Neural progenitor cell (in vitro differentiated cells): ENCODE measurements around the gene RBP5. TPM values are rescaled to one million over a fixed set of nuclear protein-coding genes. Genes with fewer than 3 reads are reported as not detected.

Experiments
- DNase-seq: peaks from one replicate; pipeline ENCODE4 v3.0.0-alpha.2; 2016; ENCODE audit warnings: low spot score
- H2AFZ ChIP-seq: fragments of 200-600 bp; sonication (generic); replicated peaks from 2 replicates; pipeline ENCODE4 v1.6.1; 2016; ENCODE audit warnings: antibody characterized with exemption
- H3F3A ChIP-seq: fragments of 200-600 bp; sonication (generic); 2 replicates; pipeline ENCODE4 v1.6.1; 2016; ENCODE audit warnings: antibody characterized with exemption, low read depth
- H3K27ac ChIP-seq: fragments of 200-600 bp; sonication (generic); 2 replicates; pipeline ENCODE4 v1.5.1; 2016; ENCODE audit warnings: mild to moderate bottlenecking
- H3K27me3 ChIP-seq: fragments of 200-600 bp; sonication (generic); 2 replicates; pipeline ENCODE4 v1.6.1; 2016; ENCODE audit warnings: mild to moderate bottlenecking, moderate library complexity
- H3K36me3 ChIP-seq: fragments of 200-600 bp; sonication (generic); 2 replicates; pipeline ENCODE4 v1.5.1; 2016
- H3K4me1 ChIP-seq: fragments of 200-600 bp; sonication (generic); 2 replicates; pipeline ENCODE4 v1.6.1; 2016; ENCODE audit warnings: mixed run types
- H3K4me2 ChIP-seq: fragments of 200-600 bp; sonication (generic); 2 replicates; pipeline ENCODE4 v1.6.1; 2016
- H3K4me3 ChIP-seq: fragments of 200-600 bp; sonication (generic); 2 replicates; pipeline ENCODE4 v1.5.1; 2016
- H3K79me2 ChIP-seq: fragments of 200-600 bp; sonication (generic); 2 replicates; pipeline ENCODE4 v1.6.1; 2016; ENCODE audit warnings: low read depth
- H3K9ac ChIP-seq: fragments of 200-600 bp; sonication (generic); 2 replicates; pipeline ENCODE4 v1.6.1; 2016
- H3K9me3 ChIP-seq: fragments of 200-600 bp; sonication (generic); 2 replicates; pipeline ENCODE4 v1.5.1; 2016; ENCODE audit warnings: low read depth
- H4K20me1 ChIP-seq: fragments of 200-600 bp; sonication (generic); 2 replicates; pipeline ENCODE4 v1.6.1; 2016; ENCODE audit warnings: low read depth
- H3K27ac Mint-ChIP-seq: 3 replicates; pipeline ENCODE4 v1.8.0; 2021; ENCODE audit warnings: mixed read lengths
- H3K27me3 Mint-ChIP-seq: 2 replicates; pipeline ENCODE4 v1.8.0; 2022; ENCODE audit warnings: low read depth, mild to moderate bottlenecking, inconsistent platforms, moderate library complexity, mixed read lengths; ENCODE audit not compliant: insufficient read depth
- H3K36me3 Mint-ChIP-seq: 3 replicates; pipeline ENCODE4 v1.8.0; 2021; ENCODE audit warnings: mixed read lengths
- H3K4me1 Mint-ChIP-seq: 3 replicates; pipeline ENCODE4 v1.8.0; 2021; ENCODE audit warnings: mixed read lengths
- H3K4me3 Mint-ChIP-seq: 3 replicates; pipeline ENCODE4 v1.8.0; 2021; ENCODE audit warnings: mild to moderate bottlenecking, moderate library complexity, mixed read lengths
- H3K9me3 Mint-ChIP-seq: 3 replicates; pipeline ENCODE4 v1.8.0; 2020; ENCODE audit warnings: mixed read lengths
- EZH2 ChIP-seq: fragments of 200-600 bp; sonication (generic); IDR thresholded peaks from 2 replicates; pipeline ENCODE4 v1.6.1; 2017; ENCODE audit warnings: antibody characterized with exemption, mild to moderate bottlenecking, moderate library complexity
- EZH2phosphoT487 ChIP-seq: fragments of 200-600 bp; sonication (generic); IDR thresholded peaks from 2 replicates; pipeline ENCODE4 v1.6.1; 2017; ENCODE audit warnings: antibody characterized with exemption
- total RNA-seq: library from RNA; depleted of rRNA; stranded (reverse); fragments of >200 nt; gene quantifications from 2 replicates; pipeline ENCODE4 v1.2.3, GENCODE V29; 2015; ENCODE audit warnings: low replicate concordance
- TF ChIP-seq, protein P1 (sequence below): fragments of 200-600 bp; sonication (generic); IDR thresholded peaks from 2 replicates; pipeline ENCODE4 v1.5.1; 2017; ENCODE audit warnings: antibody characterized with exemption, mild to moderate bottlenecking

Gene RBP5
- total RNA-seq, 1 donor from 2014 or later, result not detected

DNA sequence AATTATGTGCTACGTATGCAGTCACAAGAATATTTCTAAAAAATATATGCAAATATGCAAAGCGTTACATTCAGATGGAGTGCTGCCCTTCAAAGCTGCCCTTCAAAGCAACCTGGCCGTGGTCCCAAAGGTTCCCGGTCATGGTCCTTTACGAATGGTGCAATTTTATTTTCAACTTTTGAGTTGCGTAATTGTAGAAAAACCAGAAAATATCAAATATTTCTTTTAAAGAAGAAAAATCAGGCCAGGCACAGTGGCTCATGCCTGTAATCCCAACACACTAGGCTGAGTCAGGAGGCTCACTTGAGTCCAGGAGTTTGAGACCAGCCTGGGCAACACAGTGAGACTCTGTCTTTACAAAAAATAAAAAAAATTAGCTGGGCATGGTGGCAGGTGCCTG, 22.8 kb upstream of the RBP5 start:
- H3K79me2 ChIP-seq, result no peaks in the 10 kb centered on the region
- no peaks in the 10 kb centered on the region for H3F3A ChIP-seq
- no peaks in the 10 kb centered on the region for H3K4me1 Mint-ChIP-seq
- H3K36me3 ChIP-seq, result no peaks in the 10 kb centered on the region
- no peaks in the 10 kb centered on the region for H3K27me3 ChIP-seq
- TF ChIP-seq, protein P1, sequence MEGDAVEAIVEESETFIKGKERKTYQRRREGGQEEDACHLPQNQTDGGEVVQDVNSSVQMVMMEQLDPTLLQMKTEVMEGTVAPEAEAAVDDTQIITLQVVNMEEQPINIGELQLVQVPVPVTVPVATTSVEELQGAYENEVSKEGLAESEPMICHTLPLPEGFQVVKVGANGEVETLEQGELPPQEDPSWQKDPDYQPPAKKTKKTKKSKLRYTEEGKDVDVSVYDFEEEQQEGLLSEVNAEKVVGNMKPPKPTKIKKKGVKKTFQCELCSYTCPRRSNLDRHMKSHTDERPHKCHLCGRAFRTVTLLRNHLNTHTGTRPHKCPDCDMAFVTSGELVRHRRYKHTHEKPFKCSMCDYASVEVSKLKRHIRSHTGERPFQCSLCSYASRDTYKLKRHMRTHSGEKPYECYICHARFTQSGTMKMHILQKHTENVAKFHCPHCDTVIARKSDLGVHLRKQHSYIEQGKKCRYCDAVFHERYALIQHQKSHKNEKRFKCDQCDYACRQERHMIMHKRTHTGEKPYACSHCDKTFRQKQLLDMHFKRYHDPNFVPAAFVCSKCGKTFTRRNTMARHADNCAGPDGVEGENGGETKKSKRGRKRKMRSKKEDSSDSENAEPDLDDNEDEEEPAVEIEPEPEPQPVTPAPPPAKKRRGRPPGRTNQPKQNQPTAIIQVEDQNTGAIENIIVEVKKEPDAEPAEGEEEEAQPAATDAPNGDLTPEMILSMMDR, result no peak
- no peak for TF ChIP-seq EZH2
- no peak for TF ChIP-seq EZH2phosphoT487
- H3K9me3 ChIP-seq, result no peaks in the 10 kb centered on the region
- no peak overlapping the region for H2AFZ ChIP-seq
- H3K4me3 ChIP-seq, result no peak overlapping the region
- no peak overlapping the region for H3K27ac ChIP-seq
- no peak for DNase-seq
- no peaks in the 10 kb centered on the region for H3K9me3 Mint-ChIP-seq
- no peak overlapping the region for H3K4me3 Mint-ChIP-seq
- peaks cover 4% of the 10 kb centered on the region for H3K27me3 Mint-ChIP-seq
- peaks cover 17% of the 10 kb centered on the region for H3K36me3 Mint-ChIP-seq
- H3K4me1 ChIP-seq, result no peaks in the 10 kb centered on the region
- H3K27ac Mint-ChIP-seq, result no peak overlapping the region
- H3K9ac ChIP-seq, result no peak overlapping the region
- H4K20me1 ChIP-seq, result no peaks in the 10 kb centered on the region
- no peak overlapping the region for H3K4me2 ChIP-seq

DNA sequence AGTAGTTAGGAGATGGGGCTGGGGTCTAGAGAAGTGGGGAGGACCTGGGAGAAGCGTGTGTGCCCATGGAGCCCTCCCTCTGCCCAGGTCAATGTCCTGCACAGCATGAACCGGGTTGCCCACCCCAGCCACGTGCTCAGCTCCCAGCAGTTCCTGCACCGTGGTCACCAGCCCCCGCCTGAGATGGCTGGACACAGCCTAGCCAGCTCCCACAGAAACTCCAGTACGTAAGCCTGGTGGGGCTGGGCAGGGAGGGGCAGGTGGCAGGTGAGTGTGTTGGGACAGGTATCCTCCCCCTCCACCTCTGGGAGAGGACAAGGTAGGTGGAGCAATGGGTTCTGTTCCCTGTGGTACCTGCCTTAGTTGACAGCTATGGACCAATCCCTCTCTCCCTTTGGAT, 22.2 kb upstream of the RBP5 start:
- no peaks in the 10 kb centered on the region for H3K79me2 ChIP-seq
- H3K9me3 ChIP-seq, result no peaks in the 10 kb centered on the region
- H3K27me3 Mint-ChIP-seq, result peaks cover 2% of the 10 kb centered on the region
- H3K36me3 ChIP-seq, result no peaks in the 10 kb centered on the region
- DNase-seq, result no peak
- H4K20me1 ChIP-seq, result no peaks in the 10 kb centered on the region
- no peak overlapping the region for H3K4me3 Mint-ChIP-seq
- no peak overlapping the region for H3K9ac ChIP-seq
- H3K27me3 ChIP-seq, result no peaks in the 10 kb centered on the region
- no peaks in the 10 kb centered on the region for H3K4me1 Mint-ChIP-seq
- no peak overlapping the region for H3K27ac Mint-ChIP-seq
- H3K4me1 ChIP-seq, result no peaks in the 10 kb centered on the region
- no peak overlapping the region for H2AFZ ChIP-seq
- peaks cover 17% of the 10 kb centered on the region for H3K36me3 Mint-ChIP-seq
- TF ChIP-seq EZH2phosphoT487 (no peak), EZH2 (no peak)
- TF ChIP-seq, protein P1, result no peak
- no peak overlapping the region for H3K4me2 ChIP-seq
- no peaks in the 10 kb centered on the region for H3K9me3 Mint-ChIP-seq
- no peak overlapping the region for H3K4me3 ChIP-seq
- H3F3A ChIP-seq, result no peaks in the 10 kb centered on the region
- no peak overlapping the region for H3K27ac ChIP-seq

DNA sequence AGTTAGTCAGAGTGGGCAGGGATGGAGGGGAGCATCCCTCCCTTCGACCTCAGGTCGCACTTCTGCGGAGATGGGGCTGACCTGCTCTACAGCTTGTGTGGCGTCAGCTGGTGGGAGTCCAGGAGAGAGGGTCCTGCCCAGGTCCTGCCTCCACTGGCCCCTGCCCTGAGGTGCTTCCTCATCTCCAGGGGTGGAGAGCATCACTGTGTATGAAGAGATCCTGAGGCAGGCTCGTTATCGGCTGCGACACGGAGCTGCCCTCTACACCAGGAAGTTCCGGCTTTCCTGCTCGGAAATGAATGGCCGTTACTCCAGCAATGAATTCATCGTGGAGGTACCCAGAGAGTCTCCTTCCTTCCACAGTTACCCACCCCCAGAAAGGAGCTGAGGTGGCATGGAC, 21.7 kb upstream of the RBP5 start:
- no peak for TF ChIP-seq EZH2
- TF ChIP-seq EZH2phosphoT487, result no peak
- TF ChIP-seq, protein P1, result no peak
- Histone ChIP-seq H3K9me3 (no peaks in the 10 kb centered on the region), H3K9ac (no peak overlapping the region), H3K4me2 (no peak overlapping the region), H3F3A (no peaks in the 10 kb centered on the region), H3K79me2 (no peaks in the 10 kb centered on the region), H4K20me1 (no peaks in the 10 kb centered on the region), H2AFZ (no peak overlapping the region), H3K4me1 (no peaks in the 10 kb centered on the region), H3K27me3 (no peaks in the 10 kb centered on the region), H3K4me3 (no peak overlapping the region), H3K36me3 (no peaks in the 10 kb centered on the region), H3K27ac (no peak overlapping the region)
- no peak overlapping the region for H3K27ac Mint-ChIP-seq
- H3K27me3 Mint-ChIP-seq, result no peaks in the 10 kb centered on the region
- H3K4me1 Mint-ChIP-seq, result no peaks in the 10 kb centered on the region
- no peaks in the 10 kb centered on the region for H3K9me3 Mint-ChIP-seq
- no peak for DNase-seq
- H3K4me3 Mint-ChIP-seq, result no peak overlapping the region
- peaks cover 20% of the 10 kb centered on the region for H3K36me3 Mint-ChIP-seq

DNA sequence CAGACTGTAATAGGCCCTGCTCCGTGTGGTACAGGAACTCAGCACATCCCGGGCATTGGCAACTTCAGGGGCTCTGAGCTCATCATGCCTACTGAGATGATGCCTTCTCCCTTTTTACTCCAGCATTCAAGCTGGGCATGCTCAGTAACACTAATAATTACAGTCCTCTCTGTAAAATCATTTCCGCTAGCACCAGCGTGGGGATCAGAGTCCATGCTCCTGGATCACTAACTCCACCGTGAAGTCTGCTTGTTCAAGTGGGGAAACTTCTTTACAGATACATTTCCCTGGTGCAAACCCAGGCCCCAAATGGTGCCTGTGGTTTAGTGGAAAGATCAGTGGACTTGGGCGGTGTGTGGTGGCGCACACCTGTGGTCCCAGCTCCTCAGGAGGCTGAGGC, 18.2 kb upstream of the RBP5 start:
- H3K36me3 Mint-ChIP-seq, result peaks cover 20% of the 10 kb centered on the region
- DNase-seq, result no peak
- no peaks in the 10 kb centered on the region for H3K79me2 ChIP-seq

More for the DNA sequence above, 18.2 kb upstream of the RBP5 start:
- H3F3A ChIP-seq, result no peaks in the 10 kb centered on the region
- no peaks in the 10 kb centered on the region for H3K4me1 ChIP-seq
- H3K27me3 ChIP-seq, result no peaks in the 10 kb centered on the region
- no peaks in the 10 kb centered on the region for H3K36me3 ChIP-seq
- Mint-ChIP-seq H3K4me1 (no peaks in the 10 kb centered on the region), H3K9me3 (no peaks in the 10 kb centered on the region), H3K27me3 (peaks cover 2% of the 10 kb centered on the region), H3K4me3 (no peak overlapping the region), H3K27ac (no peak overlapping the region)
- H3K9ac ChIP-seq, result no peak overlapping the region
- no peak overlapping the region for H2AFZ ChIP-seq
- H3K4me2 ChIP-seq, result no peak overlapping the region
- TF ChIP-seq EZH2, result no peak
- TF ChIP-seq EZH2phosphoT487, result no peak
- TF ChIP-seq, protein P1, result no peak
- H4K20me1 ChIP-seq, result no peaks in the 10 kb centered on the region
- H3K9me3 ChIP-seq, result no peaks in the 10 kb centered on the region
- H3K4me3 ChIP-seq, result no peak overlapping the region
- H3K27ac ChIP-seq, result no peak overlapping the region
